ENCODE data around the gene TRPM2.

Gene TRPM2

GRCh38 chr21:44376606-44377005, 23.2 kb downstream of the TRPM2 start:
- H3K27ac Mint-ChIP-seq = no peak overlapping the region
- peaks cover 12% of the 10 kb centered on the region for H3K36me3 Mint-ChIP-seq

GRCh38 chr21:44377201-44377921, 23.9 kb downstream of the TRPM2 start:
- H3K36me3 Mint-ChIP-seq = peaks cover 19% of the 10 kb centered on the region

More at GRCh38 chr21:44376606-44377005, 23.2 kb downstream of the TRPM2 start:
- Mint-ChIP-seq H3K4me1 (peaks cover 18% of the 10 kb centered on the region), H3K9me3 (peaks cover 5% of the 10 kb centered on the region), H3K4me3 (no peak overlapping the region), H3K27me3 (no peaks in the 10 kb centered on the region)
- no peak for ATAC-seq (ENCODE audit: low read depth)
- no peak for DNase-seq (ENCODE audit: low spot score in 2 of 2)

GRCh38 chr21:44377922-44378645, 24.7 kb downstream of the TRPM2 start:
- ATAC-seq (ENCODE audit: low read depth) (no peak), DNase-seq (ENCODE audit: low spot score in 2 of 2) (no peak)
- H3K36me3 Mint-ChIP-seq = peaks cover 22% of the 10 kb centered on the region
- peaks cover 10% of the 10 kb centered on the region for H3K9me3 Mint-ChIP-seq
- H3K27ac Mint-ChIP-seq = no peak overlapping the region
- H3K4me3 Mint-ChIP-seq = no peak overlapping the region
- H3K4me1 Mint-ChIP-seq = peaks cover 18% of the 10 kb centered on the region
- H3K27me3 Mint-ChIP-seq = peaks cover 2% of the 10 kb centered on the region

More at GRCh38 chr21:44377201-44377921, 23.9 kb downstream of the TRPM2 start:
- peaks cover 2% of the 10 kb centered on the region for H3K27me3 Mint-ChIP-seq
- no peak overlapping the region for H3K4me3 Mint-ChIP-seq
- ATAC-seq (ENCODE audit: low read depth) = no peak
- H3K4me1 Mint-ChIP-seq = peaks cover 18% of the 10 kb centered on the region
- DNase-seq (ENCODE audit: low spot score in 2 of 2) = no peak
- H3K27ac Mint-ChIP-seq = no peak overlapping the region
- peaks cover 10% of the 10 kb centered on the region for H3K9me3 Mint-ChIP-seq

- DNase-seq (ENCODE audit: low spot score in 2 of 2) (no peak), ATAC-seq (ENCODE audit: low read depth) (no peak)
- H3K4me3 Mint-ChIP-seq = no peak overlapping the region
- H3K9me3 Mint-ChIP-seq = peaks cover 13% of the 10 kb centered on the region
- peaks cover 2% of the 10 kb centered on the region for H3K27me3 Mint-ChIP-seq
- no peak overlapping the region for H3K27ac Mint-ChIP-seq
- H3K4me1 Mint-ChIP-seq = peaks cover 18% of the 10 kb centered on the region
- peaks cover 27% of the 10 kb centered on the region for H3K36me3 Mint-ChIP-seq
Measured at GRCh38 chr21:44378646-44379514, 25.5 kb downstream of the TRPM2 start.

- Mint-ChIP-seq H3K4me3 (no peak overlapping the region), H3K36me3 (peaks cover 28% of the 10 kb centered on the region), H3K27me3 (peaks cover 2% of the 10 kb centered on the region), H3K9me3 (peaks cover 14% of the 10 kb centered on the region), H3K4me1 (peaks cover 18% of the 10 kb centered on the region), H3K27ac (no peak overlapping the region)
- ATAC-seq (ENCODE audit: low read depth) (no peak), DNase-seq (ENCODE audit: low spot score in 2 of 2) (no peak)
Measured at GRCh38 chr21:44379515-44379848, 26.1 kb downstream of the TRPM2 start.

GRCh38 chr21:44379991-44380865, 26.8 kb downstream of the TRPM2 start:
- Mint-ChIP-seq H3K4me3 (no peak overlapping the region), H3K4me1 (peaks cover 12% of the 10 kb centered on the region), H3K27ac (no peak overlapping the region), H3K9me3 (peaks cover 12% of the 10 kb centered on the region), H3K27me3 (peaks cover 2% of the 10 kb centered on the region), H3K36me3 (peaks cover 30% of the 10 kb centered on the region)
- no peak for DNase-seq (ENCODE audit: low spot score in 2 of 2)
- no peak for ATAC-seq (ENCODE audit: low read depth)

GRCh38 chr21:44380876-44381275, 27.5 kb downstream of the TRPM2 start:
- H3K4me3 Mint-ChIP-seq = no peak overlapping the region
- peaks cover 14% of the 10 kb centered on the region for H3K9me3 Mint-ChIP-seq
- no peak overlapping the region for H3K27ac Mint-ChIP-seq
- H3K36me3 Mint-ChIP-seq = peaks cover 33% of the 10 kb centered on the region
- ATAC-seq (ENCODE audit: low read depth) (no peak), DNase-seq (ENCODE audit: low spot score in 2 of 2) (no peak)
- H3K4me1 Mint-ChIP-seq = peaks cover 6% of the 10 kb centered on the region
- peaks cover 2% of the 10 kb centered on the region for H3K27me3 Mint-ChIP-seq

- H3K27me3 Mint-ChIP-seq = peaks cover 2% of the 10 kb centered on the region
- peaks cover 4% of the 10 kb centered on the region for H3K4me1 Mint-ChIP-seq
- peaks cover 14% of the 10 kb centered on the region for H3K9me3 Mint-ChIP-seq
- ATAC-seq (ENCODE audit: low read depth) (no peak), DNase-seq (ENCODE audit: low spot score in 2 of 2) (no peak)
- peaks cover 34% of the 10 kb centered on the region for H3K36me3 Mint-ChIP-seq
- no peak overlapping the region for H3K27ac Mint-ChIP-seq
- H3K4me3 Mint-ChIP-seq = no peak overlapping the region
Measured at GRCh38 chr21:44381874-44382273, 28.5 kb downstream of the TRPM2 start.

- H3K36me3 Mint-ChIP-seq = peaks cover 34% of the 10 kb centered on the region
- ATAC-seq (ENCODE audit: low read depth) (no peak), DNase-seq (ENCODE audit: low spot score in 2 of 2) (no peak)
- H3K4me3 Mint-ChIP-seq = no peak overlapping the region
- peaks cover 14% of the 10 kb centered on the region for H3K9me3 Mint-ChIP-seq
- H3K4me1 Mint-ChIP-seq = no peaks in the 10 kb centered on the region
- peaks cover 2% of the 10 kb centered on the region for H3K27me3 Mint-ChIP-seq
- H3K27ac Mint-ChIP-seq = no peak overlapping the region
Measured at GRCh38 chr21:44382536-44382935, 29.1 kb downstream of the TRPM2 start.

- ATAC-seq (ENCODE audit: low read depth) (no peak), DNase-seq (ENCODE audit: low spot score in 2 of 2) (no peak)
- Mint-ChIP-seq H3K27me3 (peaks cover 2% of the 10 kb centered on the region), H3K9me3 (peaks cover 14% of the 10 kb centered on the region), H3K27ac (no peak overlapping the region), H3K36me3 (peaks cover 36% of the 10 kb centered on the region), H3K4me3 (no peak overlapping the region), H3K4me1 (no peaks in the 10 kb centered on the region)
Measured at GRCh38 chr21:44383216-44383615, 29.8 kb downstream of the TRPM2 start.

GRCh38 chr21:44384968-44385367, 31.5 kb downstream of the TRPM2 start:
- ATAC-seq (ENCODE audit: low read depth) (no peak), DNase-seq (ENCODE audit: low spot score in 2 of 2) (no peak)
- Mint-ChIP-seq H3K27me3 (peaks cover 2% of the 10 kb centered on the region), H3K27ac (no peak overlapping the region), H3K4me3 (no peak overlapping the region), H3K4me1 (no peaks in the 10 kb centered on the region), H3K9me3 (peaks cover 14% of the 10 kb centered on the region), H3K36me3 (peaks cover 36% of the 10 kb centered on the region)

GRCh38 chr21:44389335-44389734, 35.9 kb downstream of the TRPM2 start:
- Mint-ChIP-seq H3K27ac (no peak overlapping the region), H3K27me3 (no peaks in the 10 kb centered on the region), H3K4me3 (no peak overlapping the region), H3K36me3 (peaks cover 16% of the 10 kb centered on the region), H3K4me1 (peaks cover 2% of the 10 kb centered on the region), H3K9me3 (peaks cover 5% of the 10 kb centered on the region)
- DNase-seq (ENCODE audit: low spot score in 2 of 2) (no peak), ATAC-seq (ENCODE audit: low read depth) (no peak)

GRCh38 chr21:44390886-44391285, 37.5 kb downstream of the TRPM2 start:
- Mint-ChIP-seq H3K4me1 (peaks cover 2% of the 10 kb centered on the region), H3K36me3 (peaks cover 5% of the 10 kb centered on the region), H3K4me3 (no peak overlapping the region), H3K27me3 (no peaks in the 10 kb centered on the region), H3K9me3 (no peaks in the 10 kb centered on the region), H3K27ac (no peak overlapping the region)
- DNase-seq (ENCODE audit: low spot score in 2 of 2) = no peak
- no peak for ATAC-seq (ENCODE audit: low read depth)
